Activated CD8-positive, alpha-beta memory T cell treated with anti-CD3 and anti-CD28 coated beads for 36 hours (primary cell): Measurements from ENCODE around the gene OR52M1. TPM values are rescaled to one million over a fixed set of nuclear protein-coding genes. Genes with fewer than 3 reads are reported as not detected.

ENCODE experiments used
- CTCF ChIA-PET: fragments of 350-600 bp; sonication (Branson Sonifier 250); formaldehyde crosslinking; loops from one replicate; lab custom pipeline; 2021; ENCODE audit warnings: antibody characterized with exemption; lab: Charles Lee
- POLR2A ChIA-PET: fragments of 350-600 bp; sonication (Branson Sonifier 250); formaldehyde crosslinking; loops from one replicate; lab custom pipeline; 2021; ENCODE audit warnings: antibody characterized with exemption; lab: Charles Lee
- total RNA-seq, 2 experiments: library from RNA; stranded (reverse); gene quantifications; one replicate each; pipeline ENCODE4 v1.2.3, GENCODE V29; 2021

The OR52M1 gene
- total RNA-seq, 2 experiments from 2014 or later, result not detected

DNA sequence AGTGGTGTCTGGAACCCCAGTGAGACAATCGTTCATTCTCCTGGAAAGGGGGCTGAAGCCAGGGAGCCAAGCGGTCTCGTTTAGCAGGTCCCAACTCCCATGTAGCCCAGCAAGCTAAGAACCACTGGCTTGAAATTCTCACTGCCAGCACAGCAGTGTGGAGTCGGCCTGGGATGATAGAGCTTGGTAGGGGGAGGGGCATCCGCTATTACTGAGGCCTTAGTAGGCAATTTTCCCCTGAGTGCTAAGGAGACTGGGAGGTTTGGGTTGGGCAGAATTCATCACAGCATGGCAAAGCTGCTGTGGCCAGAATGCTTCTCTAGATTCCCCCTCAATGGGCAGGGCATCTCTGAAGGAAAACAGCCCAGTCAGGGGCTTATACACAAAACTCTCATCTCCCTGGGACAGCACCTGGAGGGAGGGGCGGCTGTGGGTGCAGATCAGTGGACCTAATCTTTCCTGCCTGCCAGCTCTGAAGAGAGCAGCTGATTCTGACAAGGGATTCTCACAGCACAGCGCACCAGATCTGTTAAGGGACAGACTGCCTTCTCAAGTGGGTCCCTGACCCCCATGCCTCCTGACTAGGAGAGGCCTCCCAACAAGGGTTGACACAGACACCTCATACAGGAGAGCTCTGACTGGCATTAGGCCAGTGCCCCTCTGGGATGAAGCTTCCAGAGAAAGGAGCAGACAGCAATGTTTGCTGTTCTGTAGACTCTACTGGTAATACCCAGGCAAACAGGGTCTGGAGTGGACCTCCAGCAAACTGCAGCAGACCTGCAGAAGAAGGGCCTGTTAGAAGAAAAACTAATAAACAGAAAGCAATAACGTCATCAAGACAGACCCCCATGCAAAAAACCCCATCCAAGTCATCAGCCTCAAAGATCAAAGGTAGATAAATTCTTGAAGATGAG lies 14.8 kb downstream of the OR52M1 start:
- POLR2A ChIA-PET, result no interaction called here
- CTCF ChIA-PET, result no interaction called here

DNA sequence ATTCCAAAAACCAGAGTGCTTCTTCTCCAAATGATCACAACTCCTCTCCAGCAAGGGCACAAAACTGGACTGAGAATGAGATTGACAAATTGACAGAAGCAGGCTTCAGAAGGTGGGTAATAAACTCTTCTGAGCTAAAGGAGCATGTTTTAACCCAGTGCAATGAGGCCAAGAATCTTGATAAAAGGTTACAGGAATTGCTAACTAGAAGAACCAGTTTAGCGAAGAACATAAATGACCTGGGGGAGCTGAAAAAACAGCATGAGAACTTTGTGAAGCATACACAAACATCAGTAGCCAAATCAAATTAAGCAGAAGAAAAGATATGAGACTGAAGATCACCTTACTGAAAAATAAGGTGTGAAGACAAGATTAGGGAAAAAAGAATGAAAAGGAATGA lies 15.5 kb downstream of the OR52M1 start:
- ChIA-PET CTCF (no interaction called here), POLR2A (no interaction called here)

DNA sequence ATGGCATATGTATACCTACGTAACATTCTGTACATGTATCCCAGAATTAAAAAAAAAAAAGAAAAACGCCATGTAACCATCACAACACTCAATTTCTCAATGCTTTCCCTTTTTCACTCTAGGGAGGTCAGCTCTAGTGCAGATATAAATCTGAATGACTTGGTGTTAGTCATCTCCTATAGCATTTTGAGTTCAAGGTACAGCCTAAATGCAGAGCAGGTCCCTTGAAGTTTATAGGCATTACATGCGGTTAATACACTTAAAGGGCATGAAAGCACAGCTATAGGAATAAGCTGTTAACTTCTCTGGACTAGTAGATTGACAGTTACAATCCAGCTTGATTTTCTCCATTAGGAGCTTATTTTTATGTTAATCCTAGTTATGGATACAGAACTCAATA lies 20.4 kb downstream of the OR52M1 start:
- ChIA-PET CTCF (no interaction called here), POLR2A (no interaction called here)

DNA sequence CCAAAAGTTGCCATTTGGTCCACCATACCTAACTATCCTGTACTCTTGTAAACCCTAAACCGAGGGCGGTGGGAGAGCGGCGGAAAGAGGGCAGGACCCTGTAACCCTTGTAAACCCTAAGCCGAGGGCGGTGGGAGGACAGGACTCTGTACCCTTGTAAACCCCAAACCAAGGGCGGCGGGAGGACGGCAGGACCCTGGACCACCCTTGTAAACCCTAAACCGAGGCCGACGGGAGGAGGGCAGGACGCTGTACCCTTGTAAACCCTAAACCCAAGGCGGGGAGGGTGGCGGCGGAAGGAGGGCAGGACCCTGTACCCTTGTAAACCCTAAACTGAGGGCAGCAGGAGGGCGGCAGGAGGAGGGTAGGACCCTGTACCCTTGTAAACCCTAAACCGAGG lies 24.1 kb downstream of the OR52M1 start:
- CTCF ChIA-PET, result no interaction called here
- POLR2A ChIA-PET, result no interaction called here

DNA sequence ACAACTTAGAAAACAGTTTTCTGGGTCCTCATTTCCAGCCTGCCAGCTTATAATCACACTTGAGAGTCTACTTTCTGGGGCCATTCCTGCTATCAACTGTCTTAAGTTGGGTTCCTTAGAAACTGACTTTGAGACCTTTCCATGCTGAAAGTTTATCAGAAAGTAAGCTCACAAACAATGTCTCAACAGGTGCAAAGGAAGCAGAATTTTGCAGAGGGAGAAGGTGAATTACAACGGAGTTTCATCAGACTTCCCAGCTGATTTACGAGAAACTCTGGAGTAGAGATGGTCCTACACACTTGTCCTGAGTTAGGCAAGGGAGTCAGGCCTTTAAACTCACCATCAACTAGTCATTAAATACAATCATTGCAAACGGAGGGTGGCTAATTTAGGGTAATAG lies 31.9 kb downstream of the OR52M1 start:
- CTCF ChIA-PET, result interaction anchor here (1.3 kb wide), 1 partner anchor 389 kb away, joined by 4 read pairs; no protein-coding TSS in a partner anchor

DNA sequence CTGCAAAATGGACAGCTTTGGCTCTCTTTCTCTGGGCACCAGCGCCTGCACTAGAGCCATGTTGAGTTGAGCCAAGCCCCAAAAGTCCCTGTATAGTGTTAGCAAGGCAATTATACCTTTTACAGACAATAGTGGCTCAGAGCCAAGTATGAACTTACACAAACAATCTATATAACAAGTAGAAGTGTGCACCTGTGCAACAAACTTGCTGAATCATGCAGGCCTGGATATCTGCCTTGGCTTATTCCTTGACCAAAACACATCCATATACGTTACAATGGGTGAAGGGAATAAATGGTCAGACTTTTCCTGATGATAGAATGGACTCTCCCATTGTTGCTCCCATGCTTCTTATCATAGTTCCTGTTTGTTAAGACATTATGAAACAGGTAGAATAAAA lies 32.8 kb downstream of the OR52M1 start:
- ChIA-PET CTCF (interaction anchor here (1.3 kb wide), 1 partner anchor 390 kb away, joined by 4 read pairs; no protein-coding TSS in a partner anchor), POLR2A (no interaction called here)

More for the DNA sequence above, 31.9 kb downstream of the OR52M1 start:
- POLR2A ChIA-PET, result no interaction called here

DNA sequence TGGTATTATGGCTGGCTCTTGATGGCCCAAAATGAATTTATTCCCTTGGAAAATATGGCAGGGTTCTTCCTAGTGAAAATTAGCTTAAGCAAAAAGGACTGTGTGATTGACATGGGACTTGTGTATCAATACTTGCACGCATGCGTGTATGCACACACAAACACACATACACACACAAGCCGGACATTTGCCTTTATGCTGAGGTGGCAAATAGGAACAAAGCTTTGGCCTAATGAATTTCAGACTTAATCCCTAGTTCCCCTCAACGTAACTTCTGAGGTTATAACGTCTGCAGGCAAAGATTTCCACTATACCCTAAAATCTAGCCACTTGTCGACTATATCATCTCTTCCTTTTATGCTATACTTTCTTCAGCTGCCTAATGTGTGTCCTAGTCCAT lies 33.6 kb downstream of the OR52M1 start:
- ChIA-PET CTCF (no interaction called here), POLR2A (no interaction called here)

DNA sequence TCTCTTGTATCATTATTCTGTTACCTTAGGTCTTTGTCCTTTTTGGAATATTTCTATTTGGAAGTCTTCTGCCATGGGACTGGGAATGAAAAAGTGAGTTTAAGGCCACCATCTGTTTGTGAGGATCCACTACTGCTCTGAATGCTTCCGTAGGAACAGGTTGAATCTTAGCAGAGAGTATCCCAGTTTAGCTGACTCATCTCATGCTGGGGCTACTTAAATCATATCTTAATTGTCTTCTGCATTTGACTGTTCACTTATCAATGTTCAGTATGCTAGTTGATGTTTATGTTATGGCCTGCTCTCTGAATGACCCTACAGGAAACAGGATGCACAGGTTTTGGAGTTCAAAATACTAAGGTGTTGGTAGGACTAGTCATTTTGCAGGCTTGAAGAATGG lies 35.1 kb downstream of the OR52M1 start:
- CTCF ChIA-PET, result interaction anchor here (0.8 kb wide), 1 partner anchor 56 kb away, joined by 3 read pairs; no protein-coding TSS in a partner anchor
- POLR2A ChIA-PET, result no interaction called here

DNA sequence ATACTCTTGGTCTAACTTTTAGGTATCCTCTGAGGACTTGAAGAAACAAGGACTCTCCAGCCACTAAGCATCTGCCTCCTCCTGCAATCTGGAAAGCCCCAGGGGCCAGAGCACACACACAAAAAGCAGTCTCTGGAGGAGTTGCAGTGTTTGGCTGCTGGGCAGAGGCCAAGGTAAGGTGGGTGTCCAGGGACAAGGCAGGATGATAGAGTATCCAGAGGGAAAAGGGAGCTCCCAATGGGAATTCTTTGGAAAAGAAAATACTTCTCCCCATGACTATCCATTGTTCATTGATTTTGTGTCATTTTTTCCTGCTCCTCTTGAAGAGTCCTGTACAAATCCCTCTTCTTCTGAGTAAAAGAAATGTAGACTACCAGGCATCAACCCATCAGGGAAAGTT lies 36.5 kb downstream of the OR52M1 start, which contains the start of gene OR52I2:
Gene OR52I2 (plus strand): TSS at position 301 of the 400 bp plus-strand sequence.
- ChIA-PET CTCF (no interaction called here), POLR2A (no interaction called here)

DNA sequence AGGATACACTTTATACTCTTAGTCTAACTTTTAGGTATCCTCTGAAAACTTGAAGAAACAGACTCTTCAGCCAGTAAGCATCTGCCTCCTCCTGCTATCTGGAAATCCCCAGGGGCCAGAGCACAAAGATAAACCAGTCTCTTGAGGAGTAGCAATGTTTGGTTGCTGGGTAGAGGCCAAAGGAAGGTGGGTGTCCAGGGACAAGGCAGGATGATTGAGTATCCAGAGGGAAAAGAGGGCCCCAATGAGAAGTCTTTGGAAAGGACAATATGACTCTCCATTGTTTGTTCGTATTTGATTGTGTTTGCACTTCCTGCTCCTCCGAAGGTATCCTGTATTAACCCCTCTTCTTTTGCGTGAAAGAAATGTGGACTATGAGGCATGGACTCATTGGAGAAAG lies 44.0 kb downstream of the OR52M1 start:
- CTCF ChIA-PET, result no interaction called here
- POLR2A ChIA-PET, result no interaction called here

DNA sequence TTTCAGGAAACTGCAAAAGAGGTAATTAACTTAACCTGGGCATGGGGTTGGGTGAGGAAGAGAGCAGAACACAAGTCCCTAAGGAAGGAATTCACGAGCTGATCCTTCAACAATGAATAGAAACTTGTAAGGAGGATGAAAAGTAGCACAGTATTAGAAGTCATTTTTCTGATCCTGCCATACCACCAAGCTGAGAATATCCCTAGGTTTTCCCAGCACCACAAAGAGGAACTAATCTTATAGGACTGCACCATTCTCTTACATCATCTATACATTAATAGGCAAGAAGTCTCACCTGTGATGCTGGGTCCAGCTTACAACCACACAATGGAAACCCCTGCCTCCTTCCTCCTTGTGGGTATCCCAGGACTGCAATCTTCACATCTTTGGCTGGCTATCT lies 48.7 kb downstream of the OR52M1 start, which contains the start of gene OR52I1:
Gene OR52I1 (plus strand): TSS at position 301 of the 400 bp plus-strand sequence. CDS start 0 bp downstream, at position 301.
- ChIA-PET CTCF (no interaction called here), POLR2A (no interaction called here)

Other genes with a start within 250 kb of the OR52M1 start
- not detected for gene OR52B4, start 176.8 kb upstream of the OR52M1 start, total RNA-seq
- gene TRIM21, start 151.5 kb upstream of the OR52M1 start, total RNA-seq, result 10 to 100 TPM; 20.9 to 22.6 TPM
- not detected for gene OR52K2, start 95.9 kb upstream of the OR52M1 start, total RNA-seq
- gene OR52K1, start 62.5 kb upstream of the OR52M1 start, total RNA-seq, result not detected
- gene OR52I2, start 36.6 kb downstream of the OR52M1 start, total RNA-seq, result not detected
- not detected for gene OR52I1, start 48.8 kb downstream of the OR52M1 start, total RNA-seq
- gene TRIM68, start 63.0 kb downstream of the OR52M1 start, total RNA-seq, result 10 to 100 TPM in 1 of 2 experiments, 1 to 10 TPM in 1; 9.8 to 10.2 TPM
- gene OR51D1, start 92.3 kb downstream of the OR52M1 start, total RNA-seq, result not detected
- not detected for gene OR51E1, start 98.8 kb downstream of the OR52M1 start, total RNA-seq
- gene OR51E2, start 152.7 kb downstream of the OR52M1 start, total RNA-seq, result not detected
- gene MMP26, start 159.6 kb downstream of the OR52M1 start, total RNA-seq, result not detected
- not detected for gene OR51F1, start 224.7 kb downstream of the OR52M1 start, total RNA-seq